Endothelial cell (in vitro differentiated cells): Measurements from ENCODE around the gene SRRT. TPM values are rescaled to one million over a fixed set of nuclear protein-coding genes. Genes with fewer than 3 reads are reported as not detected.
A peak's percentile ranks its signal among the peaks of the same experiment; 100 is the strongest.

ENCODE experiments used
- DNase-seq: peaks from one replicate; pipeline ENCODE4 v3.0.0; 2021; ENCODE audit warnings: low spot score
- H3K27ac Mint-ChIP-seq: one replicate; pipeline ENCODE4 v1.8.0; 2021; ENCODE audit warnings: mixed read lengths, inconsistent platforms; ENCODE audit not compliant: unreplicated experiment
- H3K27me3 Mint-ChIP-seq: one replicate; pipeline ENCODE4 v1.8.0; 2021; ENCODE audit warnings: mild to moderate bottlenecking, moderate library complexity, mixed read lengths, inconsistent platforms; ENCODE audit not compliant: unreplicated experiment
- H3K36me3 Mint-ChIP-seq: one replicate; pipeline ENCODE4 v1.8.0; 2021; ENCODE audit warnings: mild to moderate bottlenecking, low read depth, mixed read lengths, inconsistent platforms; ENCODE audit not compliant: unreplicated experiment
- H3K4me1 Mint-ChIP-seq: one replicate; pipeline ENCODE4 v1.8.0; 2021; ENCODE audit warnings: mild to moderate bottlenecking, mixed read lengths, inconsistent platforms; ENCODE audit not compliant: unreplicated experiment
- H3K4me3 Mint-ChIP-seq: one replicate; pipeline ENCODE4 v1.8.0; 2021; ENCODE audit warnings: mild to moderate bottlenecking, mixed read lengths, inconsistent platforms; ENCODE audit not compliant: unreplicated experiment
- H3K9me3 Mint-ChIP-seq: one replicate; pipeline ENCODE4 v1.8.0; 2021; ENCODE audit warnings: mixed read lengths, inconsistent platforms; ENCODE audit not compliant: unreplicated experiment
- CTCF ChIP-seq: fragments of 200-600 bp; sonication (generic); IDR thresholded peaks from one replicate; pipeline ENCODE4 v1.5.0; 2021; ENCODE audit warnings: antibody characterized with exemption; ENCODE audit not compliant: unreplicated experiment
- long read RNA-seq: library from polyadenylated mRNA; unstranded; transcript quantifications from one replicate; pipeline ENCODE4 v2.0.0, GENCODE V29; 2020; ENCODE audit not compliant: unreplicated experiment
- total RNA-seq: library from RNA; stranded (reverse); fragmentation: NEBNext Ultra II Directional; extraction: Animal tissue kit (Norgen Biotek cat#: 25700); gene quantifications from one replicate; pipeline ENCODE4 v1.2.1, GENCODE V29; 2021; ENCODE audit not compliant: unreplicated experiment

The SRRT gene
- total RNA-seq: 173 TPM
- long read RNA-seq, transcript SRRT-215 (20 exons, 2,964 nt): minor isoform, 8 of 38 reads
- long read RNA-seq, transcript SRRT-213 (20 exons, 2,905 nt): major isoform, 12 of 38 reads
- long read RNA-seq, partial matches to known transcripts: 13 of 38 reads
- long read RNA-seq, other reads (novel, unspliced or antisense): 1 of 38 reads

DNA sequence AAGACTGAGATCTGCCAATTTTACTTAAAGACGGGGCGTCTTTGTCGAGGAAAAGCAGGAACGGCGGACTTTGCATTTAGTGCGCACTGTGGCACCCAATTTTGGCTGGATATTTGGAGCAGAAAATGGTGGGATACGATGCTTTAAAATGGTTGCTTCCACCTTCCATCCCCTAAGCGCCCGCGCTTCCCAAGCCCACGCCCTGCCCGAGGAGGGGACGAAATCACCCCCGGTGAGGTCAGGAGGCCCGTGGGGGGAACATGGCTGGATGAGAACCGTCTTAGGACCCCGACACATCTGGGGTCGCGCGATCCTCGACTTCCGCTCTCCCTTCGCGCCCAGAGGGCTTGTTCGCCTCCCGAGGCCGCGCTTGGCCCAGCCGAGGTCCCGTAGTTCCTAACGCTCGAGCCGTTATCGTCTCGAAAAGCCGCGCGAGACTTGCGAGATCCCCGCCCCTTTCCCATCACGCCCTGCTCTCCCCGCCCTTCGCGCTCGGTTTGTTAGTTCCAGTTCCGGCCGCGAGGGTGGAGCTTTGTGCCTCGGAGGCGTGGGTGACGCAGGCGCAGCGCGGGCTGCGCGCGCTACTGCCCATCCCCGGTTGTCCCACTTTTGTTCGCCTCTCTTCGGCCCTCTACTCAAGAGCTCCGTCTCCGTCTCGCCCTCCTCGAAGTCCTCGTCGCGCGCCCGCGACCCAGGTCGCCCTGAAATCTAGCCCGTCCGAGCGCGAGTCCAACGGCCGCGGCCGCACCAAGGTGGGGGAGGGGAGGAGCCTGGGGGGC is at the start of gene SRRT:
TSS of gene SRRT (plus strand) at position 527 of the 779 bp plus-strand sequence. CDS start 488 bp downstream, outside the sequence.
- H3K27me3 Mint-ChIP-seq: peaks cover 25% of the 10 kb centered on the region
- H3K9me3 Mint-ChIP-seq: no peaks in the 10 kb centered on the region
- H3K27ac Mint-ChIP-seq: peak within 1 kb of the TSS; percentile 96
- peaks cover 38% of the 10 kb centered on the region for H3K4me1 Mint-ChIP-seq
- H3K4me3 Mint-ChIP-seq: peak within 1 kb of the TSS; percentile 98
- peaks cover 39% of the 10 kb centered on the region for H3K36me3 Mint-ChIP-seq
- DNase-seq: peak; percentile 98
- TF ChIP-seq CTCF: peak; percentile 32

DNA sequence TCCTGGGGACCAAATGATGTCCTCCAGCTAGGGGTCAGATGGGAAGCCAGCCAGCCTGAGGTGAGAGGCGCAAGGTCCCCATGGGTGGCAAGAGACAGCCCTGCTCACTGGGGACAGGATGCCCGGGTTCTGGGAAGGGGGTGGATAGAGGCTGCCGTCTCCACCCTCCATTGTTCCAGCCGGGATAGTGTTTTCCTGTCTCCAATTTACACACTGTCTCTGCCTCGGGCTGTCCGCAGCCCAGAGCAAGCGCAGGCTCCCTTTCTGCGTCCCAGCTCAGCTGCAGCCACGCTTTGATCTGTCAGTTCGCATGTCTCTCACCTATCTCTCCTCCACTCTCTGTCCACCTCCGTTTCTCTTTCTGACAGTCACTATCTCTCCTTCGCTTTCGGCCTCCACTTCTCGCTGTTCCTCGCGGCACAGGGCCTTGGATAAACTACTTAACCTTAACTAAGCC is 49.7 kb upstream of the SRRT start:
- H3K27me3 Mint-ChIP-seq: peaks cover 16% of the 10 kb centered on the region
- TF ChIP-seq CTCF: no peak
- H3K4me3 Mint-ChIP-seq: peak overlapping the region; percentile 100
- H3K9me3 Mint-ChIP-seq: peaks cover 4% of the 10 kb centered on the region
- H3K4me1 Mint-ChIP-seq: peaks cover 30% of the 10 kb centered on the region
- DNase-seq: peak; percentile 53
- H3K27ac Mint-ChIP-seq: peak overlapping the region; percentile 84
- peaks cover 37% of the 10 kb centered on the region for H3K36me3 Mint-ChIP-seq

- no peak for TF ChIP-seq CTCF
- Mint-ChIP-seq H3K27ac (peak overlapping the region; percentile 84), H3K4me3 (peak overlapping the region; percentile 100), H3K27me3 (peaks cover 18% of the 10 kb centered on the region), H3K36me3 (peaks cover 32% of the 10 kb centered on the region), H3K9me3 (peaks cover 4% of the 10 kb centered on the region), H3K4me1 (peaks cover 29% of the 10 kb centered on the region)
- DNase-seq: no peak
These were observed 49.0 kb upstream of the SRRT start for GRCh38 chr7:100825751-100826513.

DNA sequence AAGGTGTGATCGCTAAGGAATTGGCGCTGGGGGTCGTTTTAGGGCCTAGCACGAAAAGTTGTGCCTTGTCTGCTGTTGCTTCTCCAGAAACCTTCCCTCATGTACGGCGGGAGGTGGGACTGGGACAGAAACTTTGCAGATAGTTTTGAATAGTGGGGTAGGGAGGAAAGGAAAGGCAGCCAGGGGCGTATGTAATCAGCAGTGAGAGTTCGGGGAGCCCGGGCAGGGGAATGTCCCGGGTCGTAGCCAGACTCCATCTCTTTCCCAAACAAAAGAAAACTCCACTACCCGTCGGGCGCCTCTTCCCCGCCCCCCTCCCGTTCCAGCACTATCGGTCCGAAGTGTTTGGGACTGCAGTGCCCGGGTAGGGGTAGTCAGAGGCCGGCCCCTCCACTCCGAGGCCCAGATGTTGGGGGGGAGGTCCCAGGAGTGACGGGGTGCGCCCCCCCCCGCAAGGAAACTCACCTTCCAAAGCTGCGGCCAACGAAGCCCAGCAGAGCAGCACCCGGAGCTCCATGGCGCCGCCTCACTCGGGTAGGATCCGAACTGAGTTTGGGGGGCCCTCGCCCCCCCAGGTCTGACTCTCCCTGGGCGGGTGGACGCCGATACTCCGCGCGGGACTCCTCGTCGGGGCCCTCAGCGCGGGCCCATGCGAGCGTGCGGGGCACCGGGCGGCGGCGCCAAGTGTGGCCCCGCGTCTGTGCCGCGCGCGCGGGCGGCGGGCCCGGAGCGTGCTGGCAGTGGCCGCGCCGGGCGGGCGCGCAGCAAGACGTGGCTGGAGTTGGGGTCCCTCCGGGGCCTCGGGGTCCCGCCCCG is 48.2 kb upstream of the SRRT start:
- H3K4me3 Mint-ChIP-seq: peak overlapping the region; percentile 100
- H3K9me3 Mint-ChIP-seq: peaks cover 4% of the 10 kb centered on the region
- H3K27me3 Mint-ChIP-seq: peaks cover 19% of the 10 kb centered on the region
- H3K36me3 Mint-ChIP-seq: peaks cover 32% of the 10 kb centered on the region
- H3K4me1 Mint-ChIP-seq: peaks cover 32% of the 10 kb centered on the region
- H3K27ac Mint-ChIP-seq: peak overlapping the region; percentile 84
- no peak for DNase-seq
- no peak for TF ChIP-seq CTCF
